Adrenal gland (tissue), 12 donors: ENCODE results near the gene GPR146. TPM values are rescaled to one million over a fixed set of nuclear protein-coding genes. Genes with fewer than 3 reads are reported as not detected.

ENCODE experiments used
- DNase-seq, 7 donors: peaks; one replicate each; pipeline ENCODE4 v3.0.0-alpha.2; 2019 to 2020
- H3K27ac ChIP-seq, 5 donors: fragments of 200-600 bp; sonication (generic) in 4 of 5; 1 replicate in 3 of 5; 2 replicates in 2 of 5; pipeline versions ENCODE4 v1.5.1 to v1.8.0; 2016 to 2020; ENCODE audit warnings: mild to moderate bottlenecking in 1 of 5
- H3K27me3 ChIP-seq: fragments of 200-600 bp; 2 replicates; pipeline ENCODE4 v1.8.0; 2021
- H3K36me3 ChIP-seq, 2 donors: fragments of 200-600 bp; replicated peaks in 1 of 2; 1 replicate in 1 of 2; 2 replicates in 1 of 2; pipeline versions ENCODE4 v1.5.1 to v1.8.0; 2018 to 2022
- H3K4me1 ChIP-seq, 2 donors: fragments of 200-600 bp; replicated peaks in 1 of 2; 1 replicate in 1 of 2; 2 replicates in 1 of 2; pipeline versions ENCODE4 v1.5.1 to v1.8.0; 2018 to 2021
- H3K4me3 ChIP-seq, 4 donors: fragments of 200-600 bp; sonication (generic) in 3 of 4; one replicate each; pipeline ENCODE4 v1.5.1; 2016 to 2018
- H3K9me3 ChIP-seq, 3 donors: fragments of 200-600 bp; sonication (generic) in 1 of 3; replicated peaks in 1 of 3; 1 replicate in 2 of 3; 2 replicates in 1 of 3; pipeline versions ENCODE4 v1.5.1 to v1.8.0; 2016 to 2021
- CTCF ChIP-seq, 6 experiments: fragments of 450-650 bp in 4 of 6; fragments of 200-600 bp in 2 of 6; sonication (generic) in 1 of 6; IDR thresholded peaks; 1 replicate in 5 of 6; 2 replicates in 1 of 6; pipeline versions ENCODE4 v1.5.1 to v1.8.0; 2016 to 2021; ENCODE audit warnings: antibody characterized with exemption in 6 of 6, mild to moderate bottlenecking in 2 of 6, moderate library complexity in 1 of 6
- POLR2A ChIP-seq, 2 donors: fragments of 450-650 bp; IDR thresholded peaks; one replicate each; pipeline ENCODE4 v1.6.1; 2017; ENCODE audit warnings: antibody characterized with exemption in 2 of 2, mild to moderate bottlenecking in 2 of 2, moderate library complexity in 1 of 2
- WGBS, 4 donors: extraction: QIAGEN DNeasy Blood & Tissue Kit in 2 of 4; methylation state at CpG; one replicate each; pipeline versions ENCODE4 v1.1.5 to v1.1.7; 2013 to 2017; 5-methylcytosine and 5-hydroxymethylcytosine counted together
- intact Hi-C, 2 donors: fragments of 100-400 bp; cut with DNase I; formaldehyde crosslinking; loops; one replicate each; pipeline versions ENCODE4 v1.14.1 to v1.15.0; 2022 to 2023
- polyA plus RNA-seq, 3 donors: library from polyadenylated mRNA; stranded (reverse); fragments of 200-250 nt in 2 of 3; fragments of 350-450 nt in 1 of 3; fragmentation: Illumina TruSeq in 1 of 3; extraction: RNeasy Lipid Tissue Mini Kit (QIAGEN cat#74804) in 1 of 3; gene quantifications; one replicate each; pipeline ENCODE4 v1.2.3, GENCODE V29; 2013 to 2014
- total RNA-seq, 9 donors: library from RNA; depleted of rRNA in 4 of 9; stranded (reverse); fragments of >200 nt in 4 of 9; fragments of 120-200 nt in 1 of 9; fragmentation: NEBNext Ultra II Directional in 1 of 9; extraction: Animal tissue kit (Norgen Biotek cat#: 25700) in 1 of 9; gene quantifications; one replicate each; pipeline versions ENCODE4 v1.1.0 to v1.2.4, GENCODE V29; 2013 to 2023
- donor health status: healthy with polysubstance abuse.
- donor health status: Bipolar disorder and iron deficiency.
- donor health status: DM: yes; HTN: yes; CAD: no.
- donor health status: DM: no; HTN: no; CAD: no.
- donor health status: DM: no; HTN: no; CAD: no.
- donor health status: DM: yes; HTN: yes; CAD: no.

GPR146 gene
- total and polyA plus RNA-seq, 12 donors = 0.90 to 17.3 (median 8.7) TPM

GRCh38 chr7:1097120-1097504 is 52.8 kb downstream of the GPR146 start:
- intact Hi-C loops = no loop called here
- H3K4me3 ChIP-seq = no peak overlapping the region
- WGBS, 4 donors = 87 to 95% (median 94%) methylated on average over 13 of the region's 13 CpGs
- TF ChIP-seq POLR2A (IDR thresholded peaks at IDR 0.05) (no peak), CTCF (IDR thresholded peaks at IDR 0.05) (no peak)
- H3K27ac ChIP-seq = no peak overlapping the region
- no peaks in the 10 kb centered on the region for H3K4me1 ChIP-seq
- H3K36me3 ChIP-seq = peaks cover 0 to 17% of the 10 kb centered on the region in 2 donors
- H3K9me3 ChIP-seq = no peaks in the 10 kb centered on the region
- no peaks in the 10 kb centered on the region for H3K27me3 ChIP-seq
- no peak for DNase-seq

- no peaks in the 10 kb centered on the region for H3K27me3 ChIP-seq
- WGBS, 4 donors = 92 to 94% (median 94%) methylated on average over 39 to 43 of the region's 43 CpGs
- H3K36me3 ChIP-seq = peaks cover 0 to 3% of the 10 kb centered on the region in 2 donors
- H3K4me1 ChIP-seq = no peaks in the 10 kb centered on the region
- no peak overlapping the region for H3K4me3 ChIP-seq
- DNase-seq = no peak
- H3K9me3 ChIP-seq = no peaks in the 10 kb centered on the region
- no peak for TF ChIP-seq POLR2A (IDR thresholded peaks at IDR 0.05)
- no peak for TF ChIP-seq CTCF (IDR thresholded peaks at IDR 0.05)
- no peak overlapping the region for H3K27ac ChIP-seq
- intact Hi-C loops = no loop called here
Measured at GRCh38 chr7:1098243-1099153, 54.2 kb downstream of the GPR146 start.

- intact Hi-C loops = no loop called here
- Histone ChIP-seq H3K27me3 (no peaks in the 10 kb centered on the region), H3K36me3 (no peaks in the 10 kb centered on the region), H3K9me3 (no peaks in the 10 kb centered on the region), H3K27ac (no peak overlapping the region), H3K4me1 (no peaks in the 10 kb centered on the region), H3K4me3 (no peak overlapping the region)
- no peak for DNase-seq
- 91 to 97% (median 96%) methylated on average over 23 to 26 of the region's 26 CpGs for WGBS, 4 donors
- TF ChIP-seq POLR2A (IDR thresholded peaks at IDR 0.05) (no peak), CTCF (IDR thresholded peaks at IDR 0.05) (no peak)
Measured at GRCh38 chr7:1099154-1099542, 54.8 kb downstream of the GPR146 start.

GRCh38 chr7:1099637-1100036 is 55.3 kb downstream of the GPR146 start:
- Histone ChIP-seq H3K9me3 (no peaks in the 10 kb centered on the region), H3K4me3 (no peak overlapping the region), H3K36me3 (no peaks in the 10 kb centered on the region), H3K27me3 (no peaks in the 10 kb centered on the region), H3K4me1 (no peaks in the 10 kb centered on the region), H3K27ac (no peak overlapping the region)
- 89 to 96% (median 94%) methylated on average over 3 to 16 of the region's 16 CpGs for WGBS, 4 donors
- intact Hi-C loops = no loop called here
- TF ChIP-seq POLR2A (IDR thresholded peaks at IDR 0.05) = no peak
- no peak for TF ChIP-seq CTCF (IDR thresholded peaks at IDR 0.05)
- DNase-seq = no peak
